ENCODE results near the gene ELMO1. TPM values are rescaled to one million over a fixed set of nuclear protein-coding genes. Genes with fewer than 3 reads are reported as not detected.

The ELMO1 gene
- total and polyA plus RNA-seq, 8 donors = 3.0 to 20.6 (median 6.6) TPM

DNA sequence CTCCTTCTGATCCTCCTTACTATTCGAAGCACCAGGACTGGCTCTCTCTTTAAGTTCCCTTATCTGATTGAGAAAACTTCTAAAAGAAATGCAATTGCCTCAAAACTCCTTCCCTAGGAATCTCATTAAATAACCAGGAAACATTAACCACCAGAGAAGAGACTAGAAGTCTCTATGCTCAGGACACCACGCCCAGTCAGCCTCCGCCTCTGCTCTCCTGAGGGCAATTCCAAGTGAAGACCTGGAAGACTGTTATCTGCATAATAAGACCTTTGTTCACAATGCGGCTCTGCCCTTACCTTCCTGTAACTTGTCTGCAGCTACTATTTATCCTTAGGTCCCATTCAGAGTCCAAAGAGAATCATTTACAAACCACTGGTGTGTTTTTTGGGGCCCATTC is 78.8 kb downstream of the ELMO1 start:
- no peaks in the 10 kb centered on the region for H3K9me3 ChIP-seq
- no peak overlapping the region for H3K4me3 ChIP-seq
- 61 to 68% methylated on average over 4 of the region's 4 CpGs for WGBS, 2 donors
- H3K27me3 ChIP-seq = no peaks in the 10 kb centered on the region
- no peaks in the 10 kb centered on the region for H3K36me3 ChIP-seq
- H3K4me1 ChIP-seq = no peaks in the 10 kb centered on the region
- no peak for DNase-seq
- no peak for FAIRE-seq
- intact Hi-C loops (cut with DNase I) = no loop called here
- no peak overlapping the region for H3K27ac ChIP-seq
- no peak for TF ChIP-seq CTCF (IDR thresholded peaks at IDR 0.05)
- ATAC-seq = no peak

- no peaks in the 10 kb centered on the region for H3K27me3 ChIP-seq
- H3K27ac ChIP-seq = no peak overlapping the region
- DNase-seq (no peak), FAIRE-seq (no peak), ATAC-seq (no peak)
- no peak for TF ChIP-seq CTCF (IDR thresholded peaks at IDR 0.05)
- no peaks in the 10 kb centered on the region for H3K36me3 ChIP-seq
- H3K4me1 ChIP-seq = no peaks in the 10 kb centered on the region
- H3K9me3 ChIP-seq = no peaks in the 10 kb centered on the region
- WGBS, 2 donors = 16 to 21% methylated on average over 1 of the region's 1 CpG
- H3K4me3 ChIP-seq = no peak overlapping the region
- intact Hi-C loops (cut with DNase I) = no loop called here
Measured at GRCh38 chr7:37368540-37368939, 80.1 kb downstream of the ELMO1 start.

- no peak for TF ChIP-seq CTCF (IDR thresholded peaks at IDR 0.05)
- no peaks in the 10 kb centered on the region for H3K36me3 ChIP-seq
- no peaks in the 10 kb centered on the region for H3K27me3 ChIP-seq
- DNase-seq = no peak
- intact Hi-C loops (cut with DNase I) = no loop called here
- 68 to 71% methylated on average over 3 of the region's 3 CpGs for WGBS, 2 donors
- no peaks in the 10 kb centered on the region for H3K4me1 ChIP-seq
- ATAC-seq = no peak
- no peaks in the 10 kb centered on the region for H3K9me3 ChIP-seq
- FAIRE-seq = no peak
- H3K4me3 ChIP-seq = no peak overlapping the region
- H3K27ac ChIP-seq = no peak overlapping the region
Measured at GRCh38 chr7:37367010-37367409, 81.7 kb downstream of the ELMO1 start.

DNA sequence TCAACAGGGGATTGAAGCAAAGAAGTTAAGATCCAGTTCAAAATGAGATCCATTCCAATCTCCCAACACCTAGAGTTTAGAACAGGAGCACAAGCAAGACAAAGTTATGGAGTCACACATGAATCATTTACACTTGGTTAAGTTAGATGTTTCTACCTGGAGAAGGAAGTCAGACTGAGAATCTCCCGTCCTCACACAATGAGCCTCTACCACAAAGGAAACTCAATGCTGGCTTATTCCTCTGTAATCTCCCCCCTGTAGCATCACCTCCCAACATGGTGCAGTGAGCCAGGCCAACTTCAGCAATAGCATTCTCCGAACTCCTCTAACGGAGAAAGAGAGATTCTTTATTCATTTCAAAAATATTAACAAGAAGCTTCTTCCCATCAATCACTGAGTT is 82.2 kb downstream of the ELMO1 start:
- Histone ChIP-seq H3K4me3 (no peak overlapping the region), H3K4me1 (no peaks in the 10 kb centered on the region), H3K27me3 (no peaks in the 10 kb centered on the region), H3K9me3 (no peaks in the 10 kb centered on the region), H3K27ac (no peak overlapping the region), H3K36me3 (no peaks in the 10 kb centered on the region)
- TF ChIP-seq CTCF (IDR thresholded peaks at IDR 0.05) = no peak
- DNase-seq (no peak), ATAC-seq (no peak), FAIRE-seq (no peak)
- WGBS, 2 donors = 80 to 81% methylated on average over 3 of the region's 3 CpGs
- intact Hi-C loops (cut with DNase I) = no loop called here

GRCh38 chr7:37365405-37365804 is 83.3 kb downstream of the ELMO1 start:
- Histone ChIP-seq H3K36me3 (no peaks in the 10 kb centered on the region), H3K4me3 (no peak overlapping the region), H3K27ac (no peak overlapping the region), H3K9me3 (no peaks in the 10 kb centered on the region), H3K4me1 (no peaks in the 10 kb centered on the region), H3K27me3 (no peaks in the 10 kb centered on the region)
- 65 to 78% methylated on average over 4 of the region's 4 CpGs for WGBS, 2 donors
- ATAC-seq (no peak), FAIRE-seq (no peak), DNase-seq (no peak)
- no peak for TF ChIP-seq CTCF (IDR thresholded peaks at IDR 0.05)
- intact Hi-C loops (cut with DNase I) = no loop called here

All from pancreas (tissue), 10 donors.